Mucosa of descending colon (tissue), 3 donors: ENCODE measurements around the gene AP1AR. TPM values are rescaled to one million over a fixed set of nuclear protein-coding genes. Genes with fewer than 3 reads are reported as not detected.

ENCODE experiments used
- ATAC-seq: fragments of 200-7000 bp; cut with Tn5 transposase; one replicate; pipeline ENCODE4 v1.9.1; 2020; ENCODE audit warnings: mild to moderate bottlenecking, moderate library complexity
- DNase-seq, 3 donors: peaks; one replicate each; pipeline ENCODE4 v3.0.0-alpha.2; 2020
- H3K36me3 ChIP-seq: fragments of 200-600 bp; one replicate; pipeline ENCODE4 v1.8.0; 2021; ENCODE audit warnings: low read depth, mild to moderate bottlenecking
- H3K4me1 ChIP-seq: fragments of 200-600 bp; one replicate; pipeline ENCODE4 v1.8.0; 2021; ENCODE audit warnings: low read depth, mild to moderate bottlenecking
- H3K4me3 ChIP-seq: fragments of 200-600 bp; one replicate; pipeline ENCODE4 v1.8.0; 2021; ENCODE audit warnings: mild to moderate bottlenecking
- H3K9me3 ChIP-seq: fragments of 200-600 bp; one replicate; pipeline ENCODE4 v1.8.0; 2021; ENCODE audit warnings: mild to moderate bottlenecking
- intact Hi-C, 2 donors: fragments of 100-400 bp; cut with DNase I in 1 of 2; cut with micrococcal nuclease in 1 of 2; formaldehyde crosslinking; loops; one replicate each; pipeline versions ENCODE4 v1.11.0 to v1.11.1; 2022; cut with DNase I, micrococcal nuclease
- total RNA-seq, 3 donors: library from RNA; stranded (reverse); fragmentation: NEBNext Ultra II Directional in 2 of 3; extraction: Animal tissue kit (Norgen Biotek cat#: 25700) in 2 of 3; gene quantifications; one replicate each; pipeline versions ENCODE4 v1.2.1 to v1.2.4, GENCODE V29; 2021 to 2023
- TF ChIP-seq, protein P1 (sequence below): fragments of 200-600 bp; IDR thresholded peaks from one replicate; pipeline ENCODE4 v1.8.0; 2022; ENCODE audit warnings: antibody characterized with exemption, mild to moderate bottlenecking
- donor health status: DM: no; HTN: no; CAD: no; lungs with moderate emphysema.
- donor health status: DM: no; HTN: no; CAD: no.
- donor health status: DM: no; HTN: yes; CAD: no.

Gene AP1AR
- total RNA-seq, 3 donors from 2014 or later = 32.3 to 51.5 (median 35.9) TPM

DNA sequence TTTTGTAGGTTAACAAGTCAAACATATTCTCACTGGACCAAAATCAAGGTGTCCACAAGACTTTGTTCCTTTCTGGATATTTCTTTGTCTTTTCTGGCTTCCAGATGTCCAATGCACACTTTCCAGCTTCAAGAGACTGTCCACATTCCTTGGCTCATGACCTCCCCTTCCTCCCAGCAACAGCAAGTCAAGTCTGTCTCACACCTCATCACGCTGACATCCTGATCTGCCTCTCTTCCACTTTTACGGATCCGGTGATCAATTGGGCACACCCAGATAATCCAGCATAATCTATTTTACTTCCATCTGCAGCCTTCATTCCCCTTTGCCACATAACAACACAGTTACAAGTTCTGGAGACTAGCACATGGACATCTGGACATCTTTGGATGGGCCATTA lies 44.5 kb downstream of the AP1AR start:
- Histone ChIP-seq H3K4me3 (no peak overlapping the region), H3K4me1 (no peaks in the 10 kb centered on the region), H3K36me3 (no peaks in the 10 kb centered on the region), H3K9me3 (no peaks in the 10 kb centered on the region)
- TF ChIP-seq, protein P1, sequence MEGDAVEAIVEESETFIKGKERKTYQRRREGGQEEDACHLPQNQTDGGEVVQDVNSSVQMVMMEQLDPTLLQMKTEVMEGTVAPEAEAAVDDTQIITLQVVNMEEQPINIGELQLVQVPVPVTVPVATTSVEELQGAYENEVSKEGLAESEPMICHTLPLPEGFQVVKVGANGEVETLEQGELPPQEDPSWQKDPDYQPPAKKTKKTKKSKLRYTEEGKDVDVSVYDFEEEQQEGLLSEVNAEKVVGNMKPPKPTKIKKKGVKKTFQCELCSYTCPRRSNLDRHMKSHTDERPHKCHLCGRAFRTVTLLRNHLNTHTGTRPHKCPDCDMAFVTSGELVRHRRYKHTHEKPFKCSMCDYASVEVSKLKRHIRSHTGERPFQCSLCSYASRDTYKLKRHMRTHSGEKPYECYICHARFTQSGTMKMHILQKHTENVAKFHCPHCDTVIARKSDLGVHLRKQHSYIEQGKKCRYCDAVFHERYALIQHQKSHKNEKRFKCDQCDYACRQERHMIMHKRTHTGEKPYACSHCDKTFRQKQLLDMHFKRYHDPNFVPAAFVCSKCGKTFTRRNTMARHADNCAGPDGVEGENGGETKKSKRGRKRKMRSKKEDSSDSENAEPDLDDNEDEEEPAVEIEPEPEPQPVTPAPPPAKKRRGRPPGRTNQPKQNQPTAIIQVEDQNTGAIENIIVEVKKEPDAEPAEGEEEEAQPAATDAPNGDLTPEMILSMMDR = no peak
- DNase-seq (no peak), ATAC-seq (no peak)
- intact Hi-C loops = no loop called here

DNA sequence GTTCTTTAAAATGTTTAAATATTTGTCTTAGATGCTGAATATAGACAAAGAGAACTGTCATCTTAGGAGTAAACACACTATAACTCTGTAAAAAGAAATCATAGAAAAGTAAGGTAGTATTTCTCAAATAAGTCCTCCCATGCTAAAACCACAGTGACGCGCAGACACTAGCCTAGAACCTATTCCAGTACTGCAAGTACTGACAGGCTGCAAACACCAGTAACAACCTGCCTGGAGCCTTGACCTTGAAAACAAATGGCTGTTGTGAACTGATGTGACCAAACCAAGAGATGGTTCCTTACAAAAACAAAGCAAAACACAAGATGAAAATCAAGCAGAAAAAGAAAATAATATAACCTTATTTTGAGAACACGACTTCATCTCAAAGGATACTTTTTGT lies 45.6 kb downstream of the AP1AR start:
- no peaks in the 10 kb centered on the region for H3K9me3 ChIP-seq
- TF ChIP-seq, protein P1 = no peak
- ATAC-seq (no peak), DNase-seq (no peak)
- intact Hi-C loops = no loop called here
- H3K4me3 ChIP-seq = no peak overlapping the region
- H3K36me3 ChIP-seq = no peaks in the 10 kb centered on the region
- H3K4me1 ChIP-seq = no peaks in the 10 kb centered on the region

DNA sequence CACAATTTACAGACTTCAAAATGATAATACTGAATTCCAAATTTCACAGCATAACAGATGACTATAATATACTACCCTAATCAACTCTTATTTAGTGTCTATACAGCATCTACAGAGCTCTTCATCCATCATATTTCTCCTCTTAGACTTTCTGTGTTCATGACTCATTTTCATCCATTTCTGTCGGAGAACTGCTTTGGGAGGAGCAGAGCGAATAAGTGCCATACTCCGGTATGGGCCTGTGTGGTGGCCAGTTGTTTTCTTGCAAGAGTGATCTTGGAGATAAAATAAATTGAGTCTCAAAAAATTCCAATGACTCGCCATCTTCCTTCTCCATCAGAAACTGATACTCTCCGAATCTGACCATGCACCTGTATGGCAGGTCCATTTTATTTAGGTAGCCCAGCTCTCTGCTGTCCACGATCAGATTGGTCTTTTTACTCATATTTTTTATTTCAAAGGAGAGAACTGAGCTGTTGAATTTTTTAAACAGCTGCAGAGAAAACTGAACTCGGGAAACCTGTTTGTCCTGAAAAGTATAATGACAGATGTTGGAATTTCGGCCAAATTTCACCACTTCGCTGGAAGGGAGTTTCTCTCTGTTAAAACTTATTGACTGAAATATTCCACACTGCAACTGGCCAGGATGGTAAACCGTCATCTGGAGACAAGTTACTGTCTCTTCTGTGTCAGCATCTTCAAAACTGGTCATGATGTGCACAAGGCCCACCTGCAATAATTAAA lies 46.3 kb downstream of the AP1AR start:
- H3K4me3 ChIP-seq = no peak overlapping the region
- H3K36me3 ChIP-seq = no peaks in the 10 kb centered on the region
- DNase-seq = no peak
- ATAC-seq = no peak
- H3K4me1 ChIP-seq = no peaks in the 10 kb centered on the region
- intact Hi-C loops = no loop called here
- TF ChIP-seq, protein P1 = no peak
- no peaks in the 10 kb centered on the region for H3K9me3 ChIP-seq

DNA sequence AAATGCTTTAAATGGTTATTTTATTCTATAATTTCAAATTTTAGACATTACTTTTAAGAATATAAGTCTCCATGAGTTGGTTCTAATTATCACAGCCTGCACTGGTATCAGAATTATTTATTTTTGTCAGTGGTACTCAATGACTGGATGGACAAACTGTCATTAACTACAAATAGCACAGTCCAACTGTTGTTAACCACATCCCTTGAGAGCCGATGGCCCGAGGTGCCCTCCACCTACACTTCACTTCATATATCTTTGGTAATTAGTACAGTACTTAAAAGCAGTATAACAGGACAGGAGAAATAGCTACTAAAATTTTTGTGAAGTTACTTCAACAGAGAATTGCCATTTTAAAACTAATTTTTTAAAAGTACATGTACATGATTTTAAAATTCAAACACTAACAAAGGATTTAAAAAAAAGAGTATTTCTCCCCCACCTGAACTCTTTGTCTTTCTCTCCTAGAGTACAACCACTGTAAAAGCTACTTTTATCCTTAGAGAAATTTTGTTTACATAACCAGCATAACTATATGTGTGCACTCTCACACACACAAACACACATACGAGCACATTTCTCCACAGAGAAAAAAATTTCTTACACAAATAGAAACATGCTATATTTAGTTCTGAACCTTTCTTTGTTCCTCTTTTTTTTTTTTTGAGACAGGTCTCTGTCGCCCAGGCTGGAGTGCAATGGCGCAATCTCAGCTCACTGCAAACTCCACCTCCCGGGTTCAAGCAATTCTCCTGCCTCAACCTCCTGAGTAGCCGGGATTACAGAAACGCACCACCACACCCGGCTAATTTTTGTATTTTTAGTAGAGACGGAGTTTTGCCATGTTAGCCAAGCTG lies 47.7 kb downstream of the AP1AR start:
- no peak overlapping the region for H3K4me3 ChIP-seq
- intact Hi-C loops = no loop called here
- no peaks in the 10 kb centered on the region for H3K9me3 ChIP-seq
- no peaks in the 10 kb centered on the region for H3K36me3 ChIP-seq
- ATAC-seq (no peak), DNase-seq (no peak)
- peaks cover 5% of the 10 kb centered on the region for H3K4me1 ChIP-seq
- TF ChIP-seq, protein P1 = no peak

DNA sequence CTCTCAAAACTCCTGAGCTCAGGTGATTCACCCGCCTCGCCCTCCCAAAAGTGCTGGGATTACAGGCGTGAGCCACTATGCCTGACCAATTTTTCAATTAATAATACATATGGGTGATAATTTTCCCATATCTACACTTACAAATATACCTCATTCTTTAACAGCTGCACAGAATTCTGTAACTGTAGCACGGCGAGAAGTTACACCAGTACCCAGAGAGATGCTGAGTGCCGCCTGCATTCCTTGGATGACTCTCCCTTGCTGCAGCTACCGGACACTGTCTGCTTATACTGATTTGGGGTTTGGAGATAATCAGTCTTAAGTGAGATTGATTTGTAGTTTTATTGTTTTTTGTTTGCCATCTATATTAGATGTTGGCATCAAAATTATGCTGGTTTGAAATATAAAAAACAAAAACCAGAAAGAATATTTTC lies 48.3 kb downstream of the AP1AR start:
- Histone ChIP-seq H3K4me1 (peaks cover 5% of the 10 kb centered on the region), H3K9me3 (no peaks in the 10 kb centered on the region), H3K4me3 (no peak overlapping the region), H3K36me3 (no peaks in the 10 kb centered on the region)
- TF ChIP-seq, protein P1 = no peak
- DNase-seq (no peak), ATAC-seq (no peak)
- intact Hi-C loops = no loop called here
